Keratinocyte (primary cell): ENCODE data around the gene TBCE. TPM values are rescaled to one million over a fixed set of nuclear protein-coding genes. Genes with fewer than 3 reads are reported as not detected.
"Not testable (repeated sequence)": the region's sequence is repeated elsewhere in the genome, so short reads cannot be mapped to it uniquely, and the experiment has no call there.

ENCODE experiments used
- DNase-seq: peaks from one replicate; pipeline ENCODE4 v3.0.0-alpha.2; 2011; ENCODE audit warnings: low read depth, missing footprints, low spot score
- FAIRE-seq: peaks from 2 replicates; lab custom pipeline; 2011; peaks lifted over from hg19 to GRCh38; lab: Jason Lieb, UNC
- H2AFZ ChIP-seq: 2 replicates; pipeline ENCODE4 v1.6.0; 2012; ENCODE audit warnings: low read length, control low read depth, inconsistent platforms; ENCODE audit not compliant: control insufficient read depth
- H3K27ac ChIP-seq: 2 replicates; pipeline ENCODE4 v1.5.1; 2011; ENCODE audit warnings: low read length; ENCODE audit not compliant: control insufficient read depth, insufficient read depth
- H3K27me3 ChIP-seq: 3 replicates; pipeline ENCODE4 v1.6.0; 2011; ENCODE audit warnings: low read length; ENCODE audit not compliant: control insufficient read depth, insufficient read depth; ENCODE audit errors: extremely low read depth
- H3K36me3 ChIP-seq, 2 experiments: 2 replicates in 1 of 2; 3 replicates in 1 of 2; pipeline ENCODE4 v1.5.1; 2011; ENCODE audit warnings: low read length in 2 of 2, mild to moderate bottlenecking in 1 of 2; ENCODE audit not compliant: control insufficient read depth in 2 of 2, insufficient read depth in 2 of 2; ENCODE audit errors: extremely low read depth in 1 of 2
- H3K4me1 ChIP-seq: 3 replicates; pipeline ENCODE4 v1.5.1; 2011; ENCODE audit warnings: low read length; ENCODE audit not compliant: control insufficient read depth, insufficient read depth; ENCODE audit errors: extremely low read depth
- H3K4me2 ChIP-seq: 3 replicates; pipeline ENCODE4 v1.6.0; 2011; ENCODE audit warnings: low read depth, low read length; ENCODE audit not compliant: control insufficient read depth, insufficient read depth; ENCODE audit errors: extremely low read depth
- H3K4me3 ChIP-seq, 3 experiments: fragments of 200-600 bp in 1 of 3; sonication (generic) in 1 of 3; 2 replicates in 2 of 3; 3 replicates in 1 of 3; pipeline ENCODE4 v1.5.1; 2011 to 2016; ENCODE audit warnings: low read length in 3 of 3, mild to moderate bottlenecking in 3 of 3, control low read depth in 2 of 3, inconsistent platforms in 1 of 3, low read depth in 1 of 3, mixed read lengths in 1 of 3, mixed run types in 1 of 3, moderate library complexity in 1 of 3; ENCODE audit not compliant: control insufficient read depth in 2 of 3, insufficient read depth in 2 of 3; ENCODE audit errors: extremely low read depth in 1 of 3
- H3K79me2 ChIP-seq: 2 replicates; pipeline ENCODE4 v1.6.0; 2012; ENCODE audit warnings: low read length; ENCODE audit not compliant: control insufficient read depth, insufficient read depth
- H3K9ac ChIP-seq: 3 replicates; pipeline ENCODE4 v1.6.0; 2011; ENCODE audit warnings: low read length; ENCODE audit not compliant: control insufficient read depth, insufficient read depth; ENCODE audit errors: extremely low read depth
- H3K9me1 ChIP-seq: 3 replicates; pipeline ENCODE4 v1.6.0; 2011; ENCODE audit warnings: low read length; ENCODE audit not compliant: control insufficient read depth, insufficient read depth; ENCODE audit errors: extremely low read depth
- H3K9me3 ChIP-seq: 2 replicates; pipeline ENCODE4 v1.5.1; 2012; ENCODE audit warnings: low read depth, low read length; ENCODE audit not compliant: control insufficient read depth
- H4K20me1 ChIP-seq: 3 replicates; pipeline ENCODE4 v1.6.0; 2011; ENCODE audit warnings: low read length; ENCODE audit not compliant: control insufficient read depth, insufficient read depth; ENCODE audit errors: extremely low read depth
- CTCF ChIP-seq, 3 experiments: IDR thresholded peaks in 1 of 3; conservative IDR thresholded peaks in 1 of 3; optimal IDR thresholded peaks in 1 of 3; 2 replicates in 2 of 3; 3 replicates in 1 of 3; pipeline versions ENCODE3 to v1.5.1; 2011; ENCODE audit warnings: low read length in 3 of 3, mild to moderate bottlenecking in 3 of 3, moderate library complexity in 2 of 3, control low read depth in 1 of 3, inconsistent platforms in 1 of 3; ENCODE audit not compliant: insufficient read depth in 2 of 3; ENCODE audit errors: extremely low read depth in 1 of 3
- EZH2 ChIP-seq: IDR thresholded peaks from one replicate; pipeline ENCODE4 v1.6.1; 2012; ENCODE audit warnings: inconsistent platforms, mild to moderate bottlenecking, low read length, moderate library complexity
- dilution Hi-C: fragments of 300-500 bp; cut with MboI; formaldehyde crosslinking; loops from one replicate; pipeline ENCODE4 v1.7.0; 2020; ENCODE audit warnings: low sequenced_read_pairs; ENCODE audit not compliant: extremely low pct_ligation_motif_present
- polyA plus RNA-seq, 5 experiments: library from polyadenylated mRNA; depleted of rRNA in 3 of 5; stranded (reverse) in 3 of 5; stranded (forward) in 1 of 5; unstranded in 1 of 5; fragments of >200 nt; gene quantifications; 1 replicate in 1 of 5; 2 replicates in 3 of 5; 3 replicates in 1 of 5; pipeline versions ENCODE4 v1.2.1 to v1.2.3, GENCODE V29; 2011 to 2012; ENCODE audit warnings: missing spikeins in 2 of 5, low read depth in 1 of 5, low replicate concordance in 1 of 5

The TBCE gene
- polyA plus RNA-seq, 1 donor (not counting 4 experiments of a cell fraction or from before 2014, with no cell fraction given) = 27.5 TPM

GRCh38 chr1:235468970-235469369, 101.7 kb downstream of the TBCE start:
- DNase-seq (peak; percentile 55), FAIRE-seq (peak; percentile 75)
- H3K9me1 ChIP-seq = no peaks in the 10 kb centered on the region
- H4K20me1 ChIP-seq = no peaks in the 10 kb centered on the region
- H3K9ac ChIP-seq = no peak overlapping the region
- H3K79me2 ChIP-seq = no peaks in the 10 kb centered on the region
- peaks cover 11% of the 10 kb centered on the region for H3K4me1 ChIP-seq
- dilution Hi-C loops = no loop called here
- TF ChIP-seq EZH2 (no peak), CTCF (optimal IDR thresholded peaks at IDR 0.05 in 1 of 3, IDR thresholded peaks at IDR 0.05 in 1 of 3, conservative IDR thresholded peaks at IDR 0.05 in 1 of 3; ENCODE audit: extremely low read depth in 1 of 3, insufficient read depth in 2 of 3, low read length in 3 of 3) (peak in 2 of 3 experiments; percentile 22 to 44)
- H2AFZ ChIP-seq = peak overlapping the region; percentile 54
- peaks cover 2 to 10% of the 10 kb centered on the region in 2 experiments for H3K36me3 ChIP-seq
- no peaks in the 10 kb centered on the region for H3K9me3 ChIP-seq
- H3K27me3 ChIP-seq = no peaks in the 10 kb centered on the region
- H3K4me3 ChIP-seq = peak overlapping the region in 1 of 3 experiments; percentile 32
- H3K27ac ChIP-seq = peak overlapping the region; percentile 60
- peak overlapping the region; percentile 81 for H3K4me2 ChIP-seq

GRCh38 chr1:235469897-235470296, 102.7 kb downstream of the TBCE start:
- H3K36me3 ChIP-seq, H3K9me1 ChIP-seq: not testable (repeated sequence)

More at GRCh38 chr1:235469897-235470296, 102.7 kb downstream of the TBCE start:
- H3K27me3 ChIP-seq, FAIRE-seq, H3K9me3 ChIP-seq, H3K9ac ChIP-seq, H3K79me2 ChIP-seq, H4K20me1 ChIP-seq, H3K4me3 ChIP-seq, H3K27ac ChIP-seq, dilution Hi-C loops, H3K4me2 ChIP-seq, DNase-seq, H2AFZ ChIP-seq: not testable (repeated sequence)
- peaks cover 11% of the 10 kb centered on the region for H3K4me1 ChIP-seq
